HEK293 (cell line): Measurements from ENCODE around the gene TPRN.

Experiments
- CTCF ChIA-PET: fragments of 350-600 bp; formaldehyde crosslinking; extraction: SDS; loops from one replicate; lab custom pipeline; 2021; ENCODE audit warnings: antibody characterized with exemption; lab: Yijun Ruan, JAX
- POLR2A ChIA-PET: fragments of 300-600 bp; formaldehyde crosslinking; extraction: SDS; loops from one replicate; lab custom pipeline; 2020; ENCODE audit warnings: antibody characterized with exemption, inconsistent platforms; lab: Yijun Ruan, JAX
- H3K27ac ChIP-seq: fragments of 200-500 bp; sonication (Bioruptor generic); 2 replicates; pipeline ENCODE4 v1.5.1; 2014; ENCODE audit warnings: low read depth, low read length, control low read depth, inconsistent platforms; ENCODE audit errors: extremely low read depth
- H3K36me3 ChIP-seq, 2 experiments: fragments of 200-500 bp in 1 of 2; sonication (Bioruptor generic) in 1 of 2; 1 replicate in 1 of 2; 2 replicates in 1 of 2; pipeline ENCODE4 v1.5.1; 2014 to 2017; ENCODE audit warnings: inconsistent platforms in 2 of 2, low read length in 2 of 2; ENCODE audit not compliant: control insufficient read depth in 2 of 2, insufficient read depth in 1 of 2
- H3K4me1 ChIP-seq: fragments of 200-500 bp; sonication (Bioruptor generic); 2 replicates; pipeline ENCODE4 v1.5.1; 2014; ENCODE audit warnings: mild to moderate bottlenecking, low read length, inconsistent platforms; ENCODE audit not compliant: control insufficient read depth, insufficient read depth
- H3K4me3 ChIP-seq: 2 replicates; pipeline ENCODE4 v1.5.1; 2011; ENCODE audit warnings: low read depth, mild to moderate bottlenecking, control low read depth, low read length, moderate library complexity
- H3K9me3 ChIP-seq: fragments of 200-500 bp; sonication (Bioruptor generic); 2 replicates; pipeline ENCODE4 v1.5.1; 2014; ENCODE audit warnings: low read depth, low read length, inconsistent platforms; ENCODE audit not compliant: control insufficient read depth, insufficient read depth
- BCL6B ChIP-seq: fragments of 450-650 bp; formaldehyde crosslinking; IDR thresholded peaks from 2 replicates; pipeline ENCODE4 v1.5.1; 2017; ENCODE audit warnings: missing biosample characterization, missing genetic modification characterization
- IKZF3 ChIP-seq: fragments of 450-650 bp; IDR thresholded peaks from 2 replicates; pipeline ENCODE4 v1.5.0; 2018; ENCODE audit warnings: missing biosample characterization, mild to moderate bottlenecking, missing genetic modification characterization, moderate library complexity
- MEIS1 ChIP-seq: sonication (generic); formaldehyde crosslinking; IDR thresholded peaks from 2 replicates; pipeline ENCODE4 v1.8.1; 2022; ENCODE audit warnings: missing genetic modification reagents, mild to moderate bottlenecking, borderline replicate concordance
- MZF1 ChIP-seq: fragments of 450-650 bp; formaldehyde crosslinking; IDR thresholded peaks from 2 replicates; pipeline ENCODE4 v1.5.1; 2017; ENCODE audit warnings: missing biosample characterization, missing genetic modification characterization, borderline replicate concordance
- PRDM2 ChIP-seq: fragments of 450-650 bp; formaldehyde crosslinking; IDR thresholded peaks from 2 replicates; pipeline ENCODE4 v1.5.1; 2016; ENCODE audit warnings: missing biosample characterization, missing genetic modification characterization, borderline replicate concordance
- SP3 ChIP-seq: fragments of 450-650 bp; formaldehyde crosslinking; IDR thresholded peaks from 2 replicates; pipeline ENCODE4 v1.5.1; 2016; ENCODE audit warnings: missing biosample characterization, missing genetic modification characterization
- ZNF112 ChIP-seq: fragments of 450-650 bp; formaldehyde crosslinking; IDR thresholded peaks from 2 replicates; pipeline ENCODE4 v1.5.0; 2017; ENCODE audit warnings: missing biosample characterization, missing genetic modification characterization
- ZNF132 ChIP-seq: fragments of 450-650 bp; formaldehyde crosslinking; IDR thresholded peaks from 2 replicates; pipeline ENCODE4 v1.5.1; 2017; ENCODE audit warnings: missing biosample characterization, missing genetic modification characterization, borderline replicate concordance
- ZNF133 ChIP-seq: fragments of 450-650 bp; formaldehyde crosslinking; IDR thresholded peaks from 2 replicates; pipeline ENCODE4 v1.5.1; 2016; ENCODE audit warnings: missing biosample characterization, missing genetic modification characterization
- ZNF202 ChIP-seq: fragments of 450-650 bp; formaldehyde crosslinking; IDR thresholded peaks from 2 replicates; pipeline ENCODE4 v1.5.1; 2016; ENCODE audit warnings: missing biosample characterization, missing genetic modification characterization, borderline replicate concordance
- ZNF23 ChIP-seq: fragments of 450-650 bp; formaldehyde crosslinking; IDR thresholded peaks from 2 replicates; pipeline ENCODE4 v1.5.1; 2016; ENCODE audit warnings: missing biosample characterization, missing genetic modification characterization, borderline replicate concordance
- ZNF26 ChIP-seq: fragments of 450-650 bp; formaldehyde crosslinking; IDR thresholded peaks from 2 replicates; pipeline ENCODE4 v1.5.1; 2016; ENCODE audit warnings: missing biosample characterization, missing genetic modification characterization
- ZNF324 ChIP-seq: fragments of 450-650 bp; formaldehyde crosslinking; IDR thresholded peaks from 2 replicates; pipeline ENCODE4 v1.5.1; 2016; ENCODE audit warnings: missing biosample characterization, missing genetic modification characterization
- ZNF37A ChIP-seq: fragments of 450-650 bp; IDR thresholded peaks from 2 replicates; pipeline ENCODE4 v1.5.1; 2018; ENCODE audit warnings: missing biosample characterization, missing genetic modification characterization
- ZNF560 ChIP-seq: fragments of 450-650 bp; formaldehyde crosslinking; IDR thresholded peaks from 2 replicates; pipeline ENCODE4 v1.5.1; 2017; ENCODE audit warnings: missing biosample characterization, missing genetic modification characterization, borderline replicate concordance
- ZNF596 ChIP-seq: fragments of 450-650 bp; IDR thresholded peaks from 2 replicates; pipeline ENCODE4 v1.5.0; 2018; ENCODE audit warnings: missing biosample characterization, mild to moderate bottlenecking, missing genetic modification characterization, moderate library complexity
- ZNF664 ChIP-seq: fragments of 450-650 bp; formaldehyde crosslinking; IDR thresholded peaks from 2 replicates; pipeline ENCODE4 v1.5.1; 2016; ENCODE audit warnings: missing biosample characterization, missing genetic modification characterization

Gene TPRN

GRCh38 chr9:137143459-137143858 is 57.1 kb downstream of the TPRN start:
- no peaks in the 10 kb centered on the region for H3K9me3 ChIP-seq
- no peak overlapping the region for H3K27ac ChIP-seq
- H3K4me1 ChIP-seq: no peaks in the 10 kb centered on the region; the same call in 1 of the 2 replicates
- POLR2A ChIA-PET: no interaction called here
- H3K36me3 ChIP-seq: no peaks in the 10 kb centered on the region
- CTCF ChIA-PET: no interaction called here
- TF ChIP-seq ZNF37A (tag by site-specific recombination) (no peak), ZNF112 (tag by site-specific recombination) (no peak), PRDM2 (tag by site-specific recombination) (no peak), ZNF202 (tag by site-specific recombination) (no peak), ZNF133 (tag by site-specific recombination) (no peak), ZNF26 (tag by site-specific recombination) (no peak), MEIS1 (CRISPR knock-in tag) (no peak), BCL6B (tag by site-specific recombination) (no peak), SP3 (tag by site-specific recombination) (no peak), ZNF132 (tag by site-specific recombination) (no peak), ZNF23 (tag by site-specific recombination) (no peak), ZNF324 (tag by site-specific recombination) (no peak), ZNF596 (tag by site-specific recombination) (no peak), IKZF3 (no peak), ZNF664 (no peak), MZF1 (tag by site-specific recombination) (no peak), ZNF560 (tag by site-specific recombination) (no peak)
- no peak overlapping the region for H3K4me3 ChIP-seq
